B cell (primary cell): Measurements from ENCODE around the gene PPP1R26. TPM values are rescaled to one million over a fixed set of nuclear protein-coding genes. Genes with fewer than 3 reads are reported as not detected.

Experiments used
- ATAC-seq: fragments of 200-7000 bp; cut with Tn5 transposase; one replicate; pipeline ENCODE4 v1.10.0; 2021; ENCODE audit warnings: low read depth, mild to moderate bottlenecking, moderate number of reproducible peaks, moderate library complexity
- CTCF ChIA-PET: fragments of 350-600 bp; sonication (Branson Sonifier 250); formaldehyde crosslinking; loops from one replicate; lab custom pipeline; 2021; ENCODE audit warnings: antibody characterized with exemption, inconsistent platforms; lab: Charles Lee
- POLR2A ChIA-PET: fragments of 350-600 bp; sonication (Branson Sonifier 250); formaldehyde crosslinking; loops from one replicate; lab custom pipeline; 2021; ENCODE audit warnings: antibody characterized with exemption; lab: Charles Lee
- DNase-seq: peaks from one replicate; pipeline ENCODE4 v3.0.0; 2013
- H2AFZ ChIP-seq: 2 replicates; pipeline ENCODE4 v1.6.1; 2012; ENCODE audit warnings: mild to moderate bottlenecking, low read depth, low read length; ENCODE audit not compliant: insufficient read depth, poor library complexity, severe bottlenecking
- H3K27ac ChIP-seq, 2 donors: 1 replicate in 1 of 2; 2 replicates in 1 of 2; pipeline ENCODE4 v1.5.1; 2012 to 2013; ENCODE audit warnings: low read length in 2 of 2, mild to moderate bottlenecking in 2 of 2, moderate library complexity in 1 of 2
- H3K27me3 ChIP-seq, 4 experiments: fragments of 200-600 bp in 1 of 4; sonication (generic) in 1 of 4; replicated peaks in 1 of 4; 1 replicate in 2 of 4; 2 replicates in 2 of 4; pipeline versions ENCODE4 v1.6.1 to v1.7.0; 2013 to 2016; ENCODE audit warnings: low read length in 3 of 4, mild to moderate bottlenecking in 2 of 4, mixed read lengths in 1 of 4, moderate library complexity in 1 of 4; ENCODE audit not compliant: insufficient read depth in 4 of 4, control insufficient read depth in 3 of 4; ENCODE audit errors: control extremely low read depth in 1 of 4
- H3K36me3 ChIP-seq, 2 experiments: replicated peaks in 1 of 2; 1 replicate in 1 of 2; 2 replicates in 1 of 2; pipeline versions ENCODE4 v1.6.1 to v1.7.1; 2013; ENCODE audit warnings: low read length in 1 of 2; ENCODE audit not compliant: insufficient read depth in 2 of 2, control insufficient read depth in 1 of 2; ENCODE audit errors: control extremely low read depth in 1 of 2, extremely low read depth in 1 of 2
- H3K4me1 ChIP-seq, 2 donors: fragments of 200-600 bp in 1 of 2; sonication (generic) in 1 of 2; 1 replicate in 1 of 2; 2 replicates in 1 of 2; pipeline versions ENCODE4 v1.5.1 to v1.6.1; 2013 to 2017; ENCODE audit warnings: low read length in 2 of 2; ENCODE audit not compliant: control insufficient read depth in 2 of 2, insufficient read depth in 2 of 2
- H3K4me2 ChIP-seq: replicated peaks from 2 replicates; pipeline ENCODE3; 2012; ENCODE audit warnings: mild to moderate bottlenecking, low read depth, low read length; ENCODE audit not compliant: poor library complexity, severe bottlenecking
- H3K4me3 ChIP-seq, 5 experiments: fragments of 200-600 bp in 1 of 5; sonication (generic) in 1 of 5; 1 replicate in 3 of 5; 2 replicates in 2 of 5; pipeline versions ENCODE4 v1.5.1 to v1.7.0; 2011 to 2016; ENCODE audit warnings: low read length in 4 of 5, mild to moderate bottlenecking in 4 of 5, low read depth in 2 of 5, control low read depth in 1 of 5, moderate library complexity in 1 of 5; ENCODE audit not compliant: insufficient read depth in 1 of 5; ENCODE audit errors: control extremely low read depth in 1 of 5, extremely low read depth in 1 of 5
- H3K79me2 ChIP-seq: fragments of 200-600 bp; sonication (generic); one replicate; pipeline ENCODE4 v1.6.0; 2016; ENCODE audit warnings: low read length; ENCODE audit not compliant: control insufficient read depth, insufficient read depth
- H3K9ac ChIP-seq: fragments of 200-600 bp; sonication (generic); 2 replicates; pipeline ENCODE4 v1.6.1; 2017; ENCODE audit warnings: mild to moderate bottlenecking, low read length, moderate library complexity
- H3K9me3 ChIP-seq, 3 donors: one replicate each; pipeline versions ENCODE4 v1.6.1 to v1.7.1; 2013; ENCODE audit warnings: low read length in 2 of 3; ENCODE audit not compliant: control insufficient read depth in 2 of 3, insufficient read depth in 1 of 3; ENCODE audit errors: control extremely low read depth in 1 of 3
- H4K20me1 ChIP-seq: 2 replicates; pipeline ENCODE4 v1.6.0; 2012; ENCODE audit warnings: mild to moderate bottlenecking, low read length; ENCODE audit not compliant: insufficient read depth, control insufficient read depth, poor library complexity, severe bottlenecking
- H3K27ac Mint-ChIP-seq: one replicate; pipeline ENCODE4 v1.8.0; 2021; ENCODE audit warnings: mixed read lengths
- H3K27me3 Mint-ChIP-seq: one replicate; pipeline ENCODE4 v1.8.0; 2021; ENCODE audit warnings: mixed read lengths
- H3K4me1 Mint-ChIP-seq: one replicate; pipeline ENCODE4 v1.8.0; 2021; ENCODE audit warnings: mixed read lengths
- H3K4me3 Mint-ChIP-seq: one replicate; pipeline ENCODE4 v1.8.0; 2021; ENCODE audit warnings: mixed read lengths
- H3K9me3 Mint-ChIP-seq: one replicate; pipeline ENCODE4 v1.8.0; 2022; ENCODE audit warnings: mixed read lengths; ENCODE audit not compliant: insufficient read depth
- CTCF ChIP-seq: fragments of 200-600 bp; IDR thresholded peaks from one replicate; pipeline ENCODE4 v1.8.0; 2022; ENCODE audit warnings: antibody characterized with exemption, mild to moderate bottlenecking
- EZH2 ChIP-seq: IDR thresholded peaks from 2 replicates; pipeline ENCODE4 v1.6.1; 2012; ENCODE audit warnings: borderline replicate concordance, low read depth, mild to moderate bottlenecking, moderate library complexity, low read length; ENCODE audit not compliant: insufficient read depth, poor library complexity, severe bottlenecking
- WGBS: methylation state at CpG from one replicate; pipeline ENCODE4 v1.1.5; 2013; ENCODE audit warnings: missing lambda C conversion rate; ENCODE audit not compliant: insufficient coverage; 5-methylcytosine and 5-hydroxymethylcytosine counted together
- intact Hi-C: fragments of 100-400 bp; cut with micrococcal nuclease; formaldehyde crosslinking; loops from one replicate; pipeline ENCODE4 v1.10.0; 2022
- polyA plus RNA-seq: library from polyadenylated mRNA; depleted of rRNA; stranded (reverse); fragments of >200 nt; gene quantifications from 2 replicates; pipeline ENCODE4 v1.2.3, GENCODE V29; 2012
- total RNA-seq, 2 donors: library from RNA; stranded (reverse); fragments of 120-200 nt in 1 of 2; gene quantifications; 1 replicate in 1 of 2; 2 replicates in 1 of 2; pipeline versions ENCODE4 v1.2.3 to v1.2.4, GENCODE V29; 2013 to 2022

The PPP1R26 gene
- total and polyA plus RNA-seq, 2 donors (not counting 1 experiment from before 2014, with no cell fraction given), result 1.9 to 7.8 TPM

GRCh38 chr9:135512241-135512603 is 32.6 kb downstream of the PPP1R26 start:
- ATAC-seq (no peak), DNase-seq (no peak)
- Mint-ChIP-seq H3K27ac (no peak overlapping the region), H3K4me1 (no peaks in the 10 kb centered on the region), H3K4me3 (no peak overlapping the region), H3K9me3 (peaks cover 9% of the 10 kb centered on the region), H3K27me3 (no peaks in the 10 kb centered on the region)
- Histone ChIP-seq H3K9me3 (peaks cover 0 to 13% (median 8%) of the 10 kb centered on the region in 3 donors), H3K9ac (no peak overlapping the region), H3K4me2 (no peak overlapping the region), H3K27me3 (no peaks in the 10 kb centered on the region), H3K79me2 (no peaks in the 10 kb centered on the region), H3K36me3 (no peaks in the 10 kb centered on the region), H3K4me1 (no peaks in the 10 kb centered on the region), H3K27ac (no peak overlapping the region), H2AFZ (no peak overlapping the region), H3K4me3 (no peak overlapping the region), H4K20me1 (no peaks in the 10 kb centered on the region)
- ChIA-PET POLR2A (no interaction called here), CTCF (interaction anchor here (1.0 kb wide), 1 partner anchor 1063 kb away, joined by 3 read pairs; no protein-coding TSS in a partner anchor)
- TF ChIP-seq EZH2, result no peak
- TF ChIP-seq CTCF, result no peak
- 85% methylated on average over 5 of the region's 10 CpGs for WGBS
- intact Hi-C loops, result no loop called here

DNA sequence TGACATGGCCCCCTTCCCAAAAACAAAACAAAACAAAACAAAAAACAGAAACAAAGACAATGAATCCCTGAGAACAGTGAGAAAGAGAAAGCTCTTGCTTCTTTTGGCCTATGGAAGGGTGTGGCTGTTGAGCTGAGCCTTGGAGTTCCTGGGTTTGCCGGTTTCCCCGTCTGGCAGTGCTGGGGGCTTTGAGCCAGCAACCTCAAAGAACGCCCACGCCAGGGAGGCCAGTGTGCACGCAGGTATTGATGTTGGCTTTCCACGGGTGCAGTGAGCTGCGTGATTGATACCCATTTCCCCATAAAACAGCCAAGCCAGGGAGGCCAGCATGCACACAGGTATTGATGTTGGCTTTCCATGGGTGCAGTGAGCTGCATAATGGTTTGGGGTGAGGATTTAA is 33.3 kb downstream of the PPP1R26 start:
- Histone ChIP-seq H3K9ac (no peak overlapping the region), H3K27ac (no peak overlapping the region), H3K4me1 (no peaks in the 10 kb centered on the region), H3K27me3 (no peaks in the 10 kb centered on the region), H2AFZ (no peak overlapping the region), H3K36me3 (no peaks in the 10 kb centered on the region), H4K20me1 (no peaks in the 10 kb centered on the region), H3K4me2 (no peak overlapping the region), H3K9me3 (peaks cover 0 to 13% (median 8%) of the 10 kb centered on the region in 3 donors), H3K79me2 (no peaks in the 10 kb centered on the region), H3K4me3 (no peak overlapping the region)
- peaks cover 4% of the 10 kb centered on the region for H3K27me3 Mint-ChIP-seq
- peaks cover 9% of the 10 kb centered on the region for H3K9me3 Mint-ChIP-seq
- ChIA-PET CTCF (interaction anchor here (1.0 kb wide), 1 partner anchor 1063 kb away, joined by 3 read pairs; no protein-coding TSS in a partner anchor), POLR2A (no interaction called here)
- no peak for TF ChIP-seq EZH2
- TF ChIP-seq CTCF, result no peak
- no peaks in the 10 kb centered on the region for H3K4me1 Mint-ChIP-seq
- 61% methylated on average over 4 of the region's 7 CpGs for WGBS
- intact Hi-C loops, result no loop called here
- ATAC-seq (no peak), DNase-seq (no peak)
- H3K27ac Mint-ChIP-seq, result no peak overlapping the region
- no peak overlapping the region for H3K4me3 Mint-ChIP-seq
